Measurements from ENCODE around the gene CDK11A.

The CDK11A gene

GRCh38 chr1:1724035-1724864, at the start of gene CDK11A:
TSS of gene CDK11A (minus strand) at chr1:1724357. CDS start at chr1:1722818, 1,539 bp downstream.
- peak; percentile 98 for DNase-seq (ENCODE audit: low read depth)

DNA sequence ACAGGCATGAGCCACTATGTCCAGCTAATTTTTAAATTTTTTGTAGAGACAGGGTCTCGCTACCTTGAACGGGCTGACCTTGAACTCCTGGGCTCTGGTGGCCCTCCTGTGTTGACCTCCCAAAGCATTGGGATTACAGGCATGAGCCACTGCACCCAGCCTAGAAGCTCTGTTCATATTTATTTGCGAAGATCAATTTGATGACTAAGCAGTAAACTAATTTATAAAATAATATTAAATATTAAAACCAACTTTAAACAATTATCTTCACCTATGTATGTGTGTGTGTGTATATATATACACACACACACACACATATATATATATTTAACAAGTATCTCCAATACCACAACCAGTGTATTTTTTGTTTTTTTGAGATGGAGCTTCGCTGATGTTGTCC, 49.7 kb upstream of the CDK11A start:
- no peak for DNase-seq (ENCODE audit: low read depth)

- no peak for DNase-seq (ENCODE audit: low read depth)
These were observed 46.9 kb upstream of the CDK11A start for GRCh38 chr1:1771096-1771495.

DNA sequence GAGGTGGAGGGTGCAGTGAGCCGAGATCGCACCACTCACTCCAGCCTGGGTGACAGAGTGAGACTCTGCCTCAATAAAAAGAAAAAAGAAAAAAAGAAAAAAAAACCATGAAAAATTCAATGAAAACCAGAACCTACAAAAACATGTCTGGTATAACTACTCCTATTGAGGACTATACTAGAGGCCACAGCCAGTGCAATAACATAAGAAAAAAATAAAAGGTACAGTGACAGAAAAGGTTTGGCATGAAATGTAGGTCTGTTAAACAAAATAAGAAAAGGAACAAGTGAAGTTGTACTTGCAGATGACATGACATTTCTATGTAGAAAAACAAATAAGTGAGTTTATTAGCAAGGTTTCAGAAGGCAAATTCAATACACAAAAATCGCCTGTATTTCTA, 45.9 kb upstream of the CDK11A start:
- DNase-seq (ENCODE audit: low read depth) = no peak

DNA sequence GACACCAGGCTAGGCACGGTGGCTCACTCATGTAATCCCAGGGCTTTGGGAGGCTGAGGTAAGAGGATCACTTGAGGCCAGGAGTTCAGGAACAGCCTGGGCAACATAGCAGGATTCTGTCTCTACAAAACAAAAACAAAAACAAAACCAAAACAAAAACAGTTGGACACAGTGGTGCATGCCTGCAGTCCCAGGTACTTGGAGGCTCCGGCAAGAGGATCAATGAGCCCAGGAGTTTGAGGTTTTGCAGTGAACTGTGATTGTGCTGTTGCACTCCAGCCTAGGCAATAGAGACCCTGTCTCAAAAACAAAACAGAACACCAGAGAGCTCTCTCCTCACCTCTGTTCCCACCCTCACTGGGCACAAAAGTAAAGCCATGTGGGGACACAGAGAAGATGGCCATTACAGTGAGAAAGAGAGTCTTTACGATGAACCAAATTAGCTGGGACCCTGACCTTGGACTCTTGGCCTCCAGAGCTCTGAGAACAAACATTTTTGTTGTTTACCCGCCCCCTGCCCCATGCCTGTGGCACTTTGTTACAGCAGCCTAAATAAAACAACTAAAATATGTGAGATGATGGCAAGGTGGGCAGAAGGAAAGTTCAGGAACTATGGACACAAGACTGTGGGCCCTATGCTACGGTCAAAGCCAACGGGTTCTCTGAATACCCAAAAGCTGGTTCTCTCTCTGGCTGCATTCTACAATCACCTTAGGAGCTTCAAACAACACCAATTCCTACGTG, 44.3 kb upstream of the CDK11A start:
- no peak for DNase-seq (ENCODE audit: low read depth)

GRCh38 chr1:1764876-1765470, 40.8 kb upstream of the CDK11A start:
- DNase-seq (ENCODE audit: low read depth) = no peak

DNA sequence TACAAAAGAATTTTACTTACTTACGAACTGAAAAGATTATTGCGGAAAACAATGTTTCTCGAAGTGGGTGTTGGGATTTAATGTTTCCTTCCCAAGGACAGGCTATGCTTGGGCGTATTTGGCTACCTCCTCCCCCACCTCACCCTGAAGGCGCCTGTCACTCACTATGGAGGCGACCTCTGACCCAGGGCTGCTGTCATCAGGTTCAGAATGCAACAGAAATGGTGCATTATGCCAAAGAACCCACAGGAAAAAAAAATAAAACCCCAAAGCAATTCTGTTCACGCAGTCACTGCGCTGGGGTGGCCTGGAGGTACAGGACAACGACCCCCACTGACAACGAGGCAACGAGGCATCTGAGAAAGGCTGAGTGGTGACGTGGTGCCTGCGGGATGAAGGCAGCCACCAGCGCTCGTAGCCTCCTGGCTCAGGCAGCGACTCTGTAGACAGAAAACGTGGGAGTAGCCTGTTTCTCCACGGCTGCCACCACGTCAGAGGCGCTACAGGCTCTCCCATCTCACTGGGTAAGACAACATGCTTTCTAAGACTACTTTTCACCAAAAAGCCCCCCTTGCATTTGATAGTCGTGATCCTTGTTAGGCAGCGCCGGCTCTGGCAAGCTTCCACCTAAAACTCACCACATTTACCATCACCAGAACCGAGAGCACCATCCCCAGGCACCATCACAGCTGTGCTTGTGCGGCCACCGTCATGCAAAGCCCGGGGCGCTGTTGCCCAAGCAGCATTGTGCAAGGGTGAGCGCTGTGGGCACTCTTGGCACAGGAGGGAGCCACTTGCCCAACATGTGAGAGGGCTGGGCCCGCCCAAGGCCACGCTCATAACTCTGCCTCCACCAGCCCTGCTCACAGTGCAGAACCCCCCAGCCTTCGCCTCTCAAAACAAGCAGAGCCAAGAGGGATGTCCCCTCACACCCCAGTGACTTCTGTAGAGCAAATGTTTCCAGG, 39.8 kb upstream of the CDK11A start:
- DNase-seq (ENCODE audit: low read depth) = peak; percentile 51

DNA sequence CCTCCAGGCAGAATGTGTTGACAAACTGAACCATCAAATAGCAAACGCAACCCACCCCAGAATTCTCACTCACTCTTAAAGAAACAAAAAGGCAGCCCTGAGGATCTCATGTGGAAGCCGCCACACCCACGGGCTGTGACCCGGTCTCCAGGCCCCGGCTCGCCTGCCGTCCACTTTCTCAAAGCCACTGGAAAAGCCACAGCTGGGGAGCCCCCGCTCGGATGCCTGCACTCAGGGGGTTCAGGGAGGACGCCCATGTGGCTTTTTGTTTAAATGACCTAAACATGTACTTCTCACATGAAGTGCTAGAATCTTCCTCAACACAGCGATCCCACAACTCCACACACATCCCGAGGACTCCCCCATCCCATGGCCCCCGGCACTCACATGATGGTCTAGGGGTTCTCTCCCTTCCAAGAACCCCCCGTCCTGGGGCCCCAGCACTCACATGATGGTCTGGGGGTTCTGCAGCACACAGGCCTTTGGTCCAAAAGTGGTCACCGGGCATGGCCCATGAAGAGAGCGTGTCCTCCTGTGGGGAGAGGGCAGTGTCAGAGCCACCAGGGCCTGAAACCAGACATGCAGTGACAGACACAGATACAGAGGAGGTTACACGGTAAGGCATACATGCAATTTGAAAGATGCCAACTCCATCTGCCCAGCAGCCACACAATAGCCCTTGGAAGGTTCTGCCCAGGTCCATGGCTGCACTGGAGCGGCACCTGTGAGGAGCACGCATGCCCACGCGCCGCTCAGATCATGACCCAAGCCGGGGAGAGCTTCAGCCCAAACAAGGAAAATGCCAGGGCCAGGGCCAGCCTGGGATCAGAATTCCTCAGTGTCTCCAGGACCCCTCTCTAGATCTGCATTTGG, 37.6 kb upstream of the CDK11A start:
- DNase-seq (ENCODE audit: low read depth) = no peak

- no peak for DNase-seq (ENCODE audit: low read depth)
These were observed 36.6 kb upstream of the CDK11A start for GRCh38 chr1:1760715-1761114.

DNA sequence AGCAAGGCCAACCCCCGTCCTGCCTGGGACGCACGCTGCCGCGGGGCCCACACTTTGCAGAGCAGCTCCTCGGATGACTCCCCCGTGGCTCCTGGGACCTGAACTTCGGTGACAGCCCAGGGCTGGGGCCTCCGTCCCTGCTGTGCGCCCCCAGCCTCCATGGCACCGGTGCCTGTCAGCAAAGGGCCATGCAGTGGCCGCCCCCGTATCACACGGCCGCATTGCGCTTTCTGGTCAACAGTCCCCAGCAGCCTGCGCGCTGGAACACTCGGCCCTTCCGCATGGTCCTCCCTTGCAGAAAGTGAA, 36.1 kb upstream of the CDK11A start:
- no peak for DNase-seq (ENCODE audit: low read depth)

- no peak for DNase-seq (ENCODE audit: low read depth)
These were observed 35.5 kb upstream of the CDK11A start for GRCh38 chr1:1759456-1760344.

GRCh38 chr1:1758692-1759455, 34.7 kb upstream of the CDK11A start:
- no peak for DNase-seq (ENCODE audit: low read depth)

DNA sequence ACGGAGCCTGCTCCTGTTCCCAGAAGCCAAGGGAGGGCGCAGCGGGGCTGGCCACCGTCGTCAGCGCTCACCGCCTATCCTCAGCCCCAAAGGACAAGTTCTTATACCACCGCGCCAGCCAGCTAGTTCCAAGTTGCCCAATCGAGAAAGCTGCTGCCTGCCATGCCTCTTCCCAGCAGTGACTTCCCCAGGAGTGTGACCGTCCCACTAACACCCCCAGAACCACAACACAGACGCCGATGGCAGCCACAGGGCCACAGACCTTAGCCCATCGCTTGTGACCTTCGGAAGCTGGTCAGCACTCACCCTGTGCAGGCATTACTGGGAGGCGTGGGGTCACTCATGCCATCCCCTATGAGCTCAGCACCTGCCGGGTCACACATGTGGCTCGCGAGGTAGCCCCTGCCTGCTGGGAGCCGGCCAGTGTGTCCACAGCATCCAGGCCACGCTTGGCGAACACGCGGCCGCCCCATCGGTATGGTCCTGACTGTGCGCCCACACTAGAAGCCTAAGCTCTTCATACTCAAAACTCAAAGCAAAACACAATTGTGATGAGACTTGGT, 34.0 kb upstream of the CDK11A start:
- DNase-seq (ENCODE audit: low read depth) = no peak

GRCh38 chr1:1757422-1758058, 33.4 kb upstream of the CDK11A start:
- DNase-seq (ENCODE audit: low read depth) = no peak

DNA sequence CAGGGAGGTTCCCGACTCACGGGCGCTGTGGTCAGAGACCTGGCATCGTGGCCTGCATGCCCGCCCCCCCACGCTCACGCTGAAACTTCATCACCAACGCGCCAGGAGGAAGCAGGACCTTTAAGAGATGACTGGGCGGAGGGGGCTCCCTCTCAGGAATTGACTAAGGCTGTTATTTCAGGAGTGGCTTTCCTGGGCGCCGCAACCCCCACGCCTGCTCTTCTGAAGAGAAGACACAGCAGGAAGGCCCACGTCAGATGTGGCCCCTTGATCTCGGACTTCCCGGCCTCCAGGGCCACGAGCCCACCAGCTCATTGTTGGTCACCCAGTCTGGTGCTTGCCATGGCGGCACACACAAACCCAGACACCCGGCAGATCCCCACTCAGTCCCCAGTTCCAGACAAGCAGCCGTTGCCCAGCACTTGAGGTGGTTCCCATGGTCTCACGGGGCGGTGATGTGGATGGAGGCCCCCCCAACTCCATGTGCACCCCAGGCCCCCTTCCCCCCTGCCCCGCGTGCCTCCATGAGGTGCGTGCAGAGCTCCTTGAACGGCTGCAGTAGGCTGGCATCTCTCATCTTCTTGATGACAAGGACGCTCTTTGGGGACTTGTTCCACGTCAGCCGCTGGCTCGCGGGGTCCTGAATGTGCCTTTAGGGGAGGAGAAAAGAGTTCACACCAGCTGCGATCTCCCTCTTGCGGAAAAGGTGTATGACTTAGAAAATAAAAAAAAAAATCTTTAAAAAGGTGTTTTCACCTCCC, 32.7 kb upstream of the CDK11A start:
- no peak for DNase-seq (ENCODE audit: low read depth)

DNA sequence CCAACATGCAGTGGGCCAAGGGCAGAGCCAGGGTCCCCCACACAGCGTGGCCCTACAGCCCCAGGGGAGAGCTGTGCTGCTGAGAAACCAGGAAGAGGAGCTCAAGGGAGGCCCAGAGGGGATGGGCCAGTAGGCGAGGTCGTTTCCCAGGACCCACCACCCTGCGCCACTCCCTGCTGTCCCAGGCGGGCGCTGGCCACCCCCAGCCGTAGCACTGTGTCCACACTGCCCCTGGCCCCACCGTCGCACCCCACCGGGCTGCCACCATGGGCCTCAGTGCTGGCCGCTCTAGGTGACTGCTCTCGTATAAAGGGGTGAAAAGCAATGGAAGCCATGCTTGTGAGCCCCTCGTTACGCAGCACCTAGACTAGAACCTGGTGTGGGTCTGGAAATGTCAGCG, 31.7 kb upstream of the CDK11A start:
- DNase-seq (ENCODE audit: low read depth) = no peak

- no peak for DNase-seq (ENCODE audit: low read depth)
These were observed 31.3 kb upstream of the CDK11A start for GRCh38 chr1:1755426-1755825.
